GM12878 (cell line): ENCODE measurements around the gene ANKRD28. TPM values are rescaled to one million over a fixed set of nuclear protein-coding genes. Genes with fewer than 3 reads are reported as not detected.

Experiments
- ATAC-seq: fragments of 200-7000 bp; cut with Tn5 transposase; 3 replicates; pipeline ENCODE4 v1.9.1; 2020; ENCODE audit warnings: mild to moderate bottlenecking, moderate library complexity
- BruUV-seq: library from RNA; stranded (reverse); fragments of 400-500 nt; replicated peaks from 2 replicates; lab custom pipeline; 2021; lab: Mats Ljungman, UMichigan
- CTCF ChIA-PET: fragments of 300-600 bp; sonication (Branson Sonifier 250); formaldehyde crosslinking; extraction: SDS; loops from one replicate; lab custom pipeline; 2021; ENCODE audit warnings: inconsistent platforms; lab: Yijun Ruan, JAX
- POLR2A ChIA-PET: fragments of 350-600 bp; formaldehyde crosslinking; extraction: SDS; loops from one replicate; lab custom pipeline; 2021; ENCODE audit warnings: inconsistent platforms; lab: Charles Lee
- RAD21 ChIA-PET: fragments of 300-600 bp; sonication (Branson Sonifier 250); formaldehyde crosslinking; loops from one replicate; lab custom pipeline; 2023; ENCODE audit warnings: antibody characterized with exemption; ENCODE audit not compliant: unreplicated experiment; lab: Charles Lee
- SMC1A ChIA-PET: fragments of 300-600 bp; sonication (Branson Sonifier 250); formaldehyde crosslinking; loops from one replicate; lab custom pipeline; 2023; ENCODE audit not compliant: unreplicated experiment, uncharacterized antibody; lab: Charles Lee
- DNase-seq: peaks from one replicate; pipeline ENCODE4 v3.0.0-alpha.2; 2011; ENCODE audit warnings: low read depth, low spot score
- FAIRE-seq: peaks from 3 replicates; lab custom pipeline; 2011; peaks lifted over from hg19 to GRCh38; lab: Jason Lieb, UNC
- H2AFZ ChIP-seq: 2 replicates; pipeline ENCODE4 v1.6.0; 2011; ENCODE audit warnings: low read depth, low read length, control low read depth; ENCODE audit not compliant: control insufficient read depth
- H3K27ac ChIP-seq: 2 replicates; pipeline ENCODE4 v1.5.1; 2011; ENCODE audit warnings: control low read depth; ENCODE audit not compliant: control insufficient read depth, insufficient read depth
- H3K27me3 ChIP-seq, 2 experiments: replicated peaks in 1 of 2; 2 replicates each; pipeline versions ENCODE4 v1.6.0 to v1.6.1; 2011; ENCODE audit warnings: low read length in 1 of 2; ENCODE audit not compliant: control insufficient read depth in 2 of 2, insufficient read depth in 2 of 2
- H3K36me3 ChIP-seq, 2 experiments: 2 replicates each; pipeline ENCODE4 v1.5.1; 2011; ENCODE audit warnings: low read length in 1 of 2; ENCODE audit not compliant: control insufficient read depth in 2 of 2, insufficient read depth in 2 of 2
- H3K4me1 ChIP-seq: 2 replicates; pipeline ENCODE4 v1.6.1; 2011; ENCODE audit warnings: mild to moderate bottlenecking, low read length, moderate library complexity, mixed read lengths; ENCODE audit not compliant: control insufficient read depth, insufficient read depth
- H3K4me2 ChIP-seq: 2 replicates; pipeline ENCODE4 v1.6.0; 2011; ENCODE audit warnings: control low read depth; ENCODE audit not compliant: control insufficient read depth, insufficient read depth
- H3K4me3 ChIP-seq: fragments of 200-600 bp; sonication (generic); 2 replicates; pipeline ENCODE4 v1.5.1; 2016
- H3K79me2 ChIP-seq: 2 replicates; pipeline ENCODE4 v1.6.0; 2011; ENCODE audit warnings: low read length; ENCODE audit not compliant: control insufficient read depth, insufficient read depth
- H3K9ac ChIP-seq: 2 replicates; pipeline ENCODE4 v1.8.0; 2011; ENCODE audit warnings: low read length, control low read depth, mixed read lengths; ENCODE audit not compliant: control insufficient read depth, insufficient read depth
- H3K9me3 ChIP-seq: replicated peaks from 3 replicates; pipeline ENCODE4 v1.5.1; 2011; ENCODE audit warnings: mild to moderate bottlenecking, low read length; ENCODE audit not compliant: control insufficient read depth, insufficient read depth
- H4K20me1 ChIP-seq: 2 replicates; pipeline ENCODE4 v1.6.0; 2011; ENCODE audit not compliant: control insufficient read depth, insufficient read depth
- CTCF ChIP-seq, 3 experiments: IDR thresholded peaks in 2 of 3; conservative IDR thresholded peaks in 1 of 3; 2 replicates each; pipeline ENCODE4 v1.5.1; 2011; ENCODE audit warnings: low read depth in 3 of 3, low read length in 3 of 3, mild to moderate bottlenecking in 3 of 3, control low read depth in 2 of 3, moderate library complexity in 2 of 3, inconsistent platforms in 1 of 3, mixed read lengths in 1 of 3; ENCODE audit not compliant: control insufficient read depth in 2 of 3, insufficient read depth in 1 of 3; ENCODE audit errors: extremely low read depth in 1 of 3
- EZH2 ChIP-seq: IDR thresholded peaks from 2 replicates; pipeline ENCODE4 v1.6.1; 2012; ENCODE audit warnings: low read depth, mild to moderate bottlenecking, control low read depth, inconsistent platforms, low read length, borderline replicate concordance; ENCODE audit not compliant: control insufficient read depth
- WGBS: methylation state at CpG from one replicate; pipeline ENCODE4 v1.1.6; 2016; ENCODE audit warnings: low lambda C conversion rate; ENCODE audit not compliant: insufficient replicate concordance, insufficient coverage; ENCODE audit errors: missing lambda C conversion rate; 5-methylcytosine and 5-hydroxymethylcytosine counted together
- in situ Hi-C: fragments of 300-500 bp; cut with MboI; formaldehyde crosslinking; loops from 9 replicates; pipeline ENCODE4 v1.14.3; 2018; ENCODE audit warnings: mixed read lengths
- intact Hi-C: fragments of 100-400 bp; cut with micrococcal nuclease; formaldehyde crosslinking; loops from one replicate; pipeline ENCODE4 v1.14.2; 2022; ENCODE audit not compliant: unreplicated experiment
- polyA plus RNA-seq, 11 experiments: library from polyadenylated mRNA; depleted of rRNA in 4 of 11; unstranded in 6 of 11; stranded (reverse) in 5 of 11; fragments of >200 nt; fragmentation: Nextera tagmentation in 4 of 11; fragmentation: Illumina TruSeq in 1 of 11; extraction: Ambion mirVana in 4 of 11; extraction: Trizol in 1 of 11; gene quantifications; 1 replicate in 1 of 11; 2 replicates in 10 of 11; pipeline versions ENCODE4 v1.2.1 to v1.2.3, GENCODE V29; 2011 to 2016; ENCODE audit warnings: inconsistent platforms in 2 of 11, missing spikeins in 2 of 11, low read depth in 1 of 11
- total RNA-seq, 4 experiments: library from RNA; depleted of rRNA in 3 of 4; stranded (reverse); fragments of >200 nt in 3 of 4; fragmentation: Illumina TruSeq in 1 of 4; extraction: Trizol in 1 of 4; gene quantifications; 2 replicates each; pipeline versions ENCODE4 v1.2.1 to v1.2.3, GENCODE V29; 2013 to 2021

Gene ANKRD28
- total and polyA plus RNA-seq, 10 of the 15 experiments (the other 5 are each of a cell fraction or from before 2014, with no cell fraction given) = 11.2 to 105 (median 38.3) TPM

- no peak for FAIRE-seq
- Histone ChIP-seq H3K9ac (peak overlapping the region; percentile 62), H2AFZ (no peak overlapping the region), H3K9me3 (peaks cover 13% of the 10 kb centered on the region; the same call in 2 of the 3 replicates), H3K79me2 (peaks cover 95% of the 10 kb centered on the region), H3K27ac (peak overlapping the region; percentile 94), H3K4me1 (peaks cover 11% of the 10 kb centered on the region; the same call in 1 of the 2 replicates), H3K4me2 (peak overlapping the region; percentile 59), H3K27me3 (no peaks in the 10 kb centered on the region), H3K4me3 (peak overlapping the region; percentile 73), H4K20me1 (no peaks in the 10 kb centered on the region), H3K36me3 (peaks cover 0 to 11% of the 10 kb centered on the region in 2 experiments; a peak in 2 of 4 replicates)
- POLR2A ChIA-PET = interaction anchor here (1.2 to 1.5 kb wide), 3 partner anchors 10 to 27 kb away, joined by 4 to 9 read pairs (median 6); no protein-coding TSS in a partner anchor
- CTCF ChIA-PET = interaction anchor here (0.7 to 1.4 kb wide), 4 partner anchors 11 to 125 kb away, joined by 3 to 5 read pairs (median 3); no protein-coding TSS in a partner anchor
- DNase-seq = no peak
- ATAC-seq = peak; percentile 10
- intact Hi-C loops (loop anchor here (5.0 kb wide), 1 partner anchor 717 kb away; the partner anchor contains the start of gene RFTN1), in situ Hi-C loops (loop anchor here (5.0 kb wide), 1 partner anchor 717 kb away; the partner anchor contains the start of gene RFTN1)
- SMC1A ChIA-PET = interaction anchor here (0.6 to 11.4 kb wide), 6 partner anchors 10 to 164 kb away, joined by 3 to 193 read pairs (median 16); no protein-coding TSS in a partner anchor
- TSS peak; percentile 78 for BruUV-seq
- no peak for TF ChIP-seq EZH2
- TF ChIP-seq CTCF (IDR thresholded peaks at IDR 0.05 in 2 of 3, conservative IDR thresholded peaks at IDR 0.05 in 1 of 3; ENCODE audit: control insufficient read depth in 2 of 3, extremely low read depth in 1 of 3, insufficient read depth in 1 of 3, low read depth in 3 of 3, low read length in 3 of 3) = peak in 1 of 3 experiments; percentile 6; a peak in 1 of 6 replicates
- RAD21 ChIA-PET = interaction anchor here (0.7 to 5.5 kb wide), 11 partner anchors 8 to 1107 kb away, joined by 3 to 60 read pairs (median 8); no protein-coding TSS in a partner anchor
- WGBS = 59% methylated on average over 2 of the region's 2 CpGs
Observed at GRCh38 chr3:15794842-15795650, 2.7 kb downstream of the ANKRD28 start.
